H1 (cell line): Measurements from ENCODE around the gene SEZ6.

ENCODE experiments used
- HDAC2 ChIP-seq, 2 experiments: fragments of 300-600 bp in 1 of 2; sonication (generic) in 1 of 2; IDR thresholded peaks; 2 replicates each; pipeline ENCODE4 v1.6.1; 2011 to 2012; ENCODE audit warnings: low read depth in 2 of 2, low read length in 2 of 2, mild to moderate bottlenecking in 2 of 2, moderate library complexity in 2 of 2, borderline replicate concordance in 1 of 2, inconsistent platforms in 1 of 2
- POLR2A ChIP-seq, 2 experiments: IDR thresholded peaks; 1 replicate in 1 of 2; 2 replicates in 1 of 2; pipeline ENCODE4 v1.6.1; 2011; ENCODE audit warnings: low read depth in 2 of 2, low read length in 2 of 2, mild to moderate bottlenecking in 2 of 2; ENCODE audit errors: control extremely low read depth in 1 of 2
- POLR2AphosphoS5 ChIP-seq: IDR thresholded peaks from 2 replicates; pipeline ENCODE4 v1.6.1; 2011; ENCODE audit warnings: low read depth, low read length
- SIRT6 ChIP-seq: IDR thresholded peaks from one replicate; pipeline ENCODE4 v1.7.1; 2012; ENCODE audit warnings: low read length, inconsistent platforms
- TF ChIP-seq, protein P1 (sequence below), 3 experiments: IDR thresholded peaks; 1 replicate in 2 of 3; 2 replicates in 1 of 3; pipeline versions ENCODE4 v1.5.1 to v1.6.1; 2011; ENCODE audit warnings: low read length in 3 of 3, mild to moderate bottlenecking in 3 of 3, inconsistent platforms in 2 of 3, low read depth in 1 of 3, moderate library complexity in 1 of 3; ENCODE audit not compliant: insufficient read depth in 1 of 3; ENCODE audit errors: control extremely low read depth in 1 of 3

DNA sequence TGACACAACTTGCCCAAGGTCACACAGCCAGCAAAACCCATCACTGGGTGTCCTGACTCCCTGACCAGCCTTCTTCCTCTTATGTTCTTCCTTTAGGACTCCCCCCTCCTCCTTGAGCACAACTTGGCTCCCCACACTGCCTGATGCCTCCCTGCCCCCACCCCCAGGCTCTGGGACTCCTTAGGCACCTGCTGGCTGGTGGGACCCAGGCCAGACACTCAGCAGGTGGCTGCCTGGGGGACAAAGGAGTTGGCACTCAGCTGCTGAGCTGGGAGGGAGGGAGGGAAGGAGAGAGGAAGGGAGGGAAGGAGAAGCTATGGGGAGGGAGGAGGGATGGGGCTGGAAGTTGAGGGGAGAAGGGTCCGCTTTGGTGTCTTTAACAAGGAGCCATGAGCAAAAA is 8.0 kb downstream of the SEZ6 start:
- TF ChIP-seq, protein P1, sequence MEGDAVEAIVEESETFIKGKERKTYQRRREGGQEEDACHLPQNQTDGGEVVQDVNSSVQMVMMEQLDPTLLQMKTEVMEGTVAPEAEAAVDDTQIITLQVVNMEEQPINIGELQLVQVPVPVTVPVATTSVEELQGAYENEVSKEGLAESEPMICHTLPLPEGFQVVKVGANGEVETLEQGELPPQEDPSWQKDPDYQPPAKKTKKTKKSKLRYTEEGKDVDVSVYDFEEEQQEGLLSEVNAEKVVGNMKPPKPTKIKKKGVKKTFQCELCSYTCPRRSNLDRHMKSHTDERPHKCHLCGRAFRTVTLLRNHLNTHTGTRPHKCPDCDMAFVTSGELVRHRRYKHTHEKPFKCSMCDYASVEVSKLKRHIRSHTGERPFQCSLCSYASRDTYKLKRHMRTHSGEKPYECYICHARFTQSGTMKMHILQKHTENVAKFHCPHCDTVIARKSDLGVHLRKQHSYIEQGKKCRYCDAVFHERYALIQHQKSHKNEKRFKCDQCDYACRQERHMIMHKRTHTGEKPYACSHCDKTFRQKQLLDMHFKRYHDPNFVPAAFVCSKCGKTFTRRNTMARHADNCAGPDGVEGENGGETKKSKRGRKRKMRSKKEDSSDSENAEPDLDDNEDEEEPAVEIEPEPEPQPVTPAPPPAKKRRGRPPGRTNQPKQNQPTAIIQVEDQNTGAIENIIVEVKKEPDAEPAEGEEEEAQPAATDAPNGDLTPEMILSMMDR (IDR thresholded peaks at IDR 0.05; ENCODE audit: control extremely low read depth in 1 of 3, insufficient read depth in 1 of 3, low read depth in 1 of 3, low read length in 3 of 3): no peak
- TF ChIP-seq HDAC2 (IDR thresholded peaks at IDR 0.05; ENCODE audit: borderline replicate concordance in 1 of 2, low read depth in 2 of 2, low read length in 2 of 2) (no peak), SIRT6 (no peak), POLR2A (IDR thresholded peaks at IDR 0.05; ENCODE audit: control extremely low read depth in 1 of 2, low read depth in 2 of 2, low read length in 2 of 2) (no peak), POLR2AphosphoS5 (no peak)
